ENCODE results near the gene TFEB.

Gene TFEB

GRCh38 chr6:41658636-41659035 is 76.8 kb downstream of the TFEB start:
- Histone ChIP-seq H3K4me3 (ENCODE audit: insufficient read depth, low read depth, low read length) (no peak overlapping the region), H3K27ac (ENCODE audit: insufficient read depth, low read depth, low read length, poor library complexity, severe bottlenecking) (no peak overlapping the region), H3K36me3 (ENCODE audit: control insufficient read depth, insufficient read depth, low read length) (no peaks in the 10 kb centered on the region), H3K27me3 (ENCODE audit: control insufficient read depth, insufficient read depth, low read length, poor library complexity, severe bottlenecking) (no peaks in the 10 kb centered on the region), H3K4me1 (ENCODE audit: control insufficient read depth, insufficient read depth, low read length) (peaks cover 23% of the 10 kb centered on the region), H3K9me3 (ENCODE audit: control insufficient read depth, low read length) (no peaks in the 10 kb centered on the region)
- WGBS, 2 experiments = 89% methylated on average over 13 of the region's 13 CpGs

GRCh38 chr6:41657131-41658094 is 78.0 kb downstream of the TFEB start:
- H3K27me3 ChIP-seq (ENCODE audit: control insufficient read depth, insufficient read depth, low read length, poor library complexity, severe bottlenecking) = no peaks in the 10 kb centered on the region
- H3K27ac ChIP-seq (ENCODE audit: insufficient read depth, low read depth, low read length, poor library complexity, severe bottlenecking) = no peak overlapping the region
- no peaks in the 10 kb centered on the region for H3K9me3 ChIP-seq (ENCODE audit: control insufficient read depth, low read length)
- H3K4me3 ChIP-seq (ENCODE audit: insufficient read depth, low read depth, low read length) = no peak overlapping the region
- peaks cover 23% of the 10 kb centered on the region for H3K4me1 ChIP-seq (ENCODE audit: control insufficient read depth, insufficient read depth, low read length)
- peaks cover 4% of the 10 kb centered on the region for H3K36me3 ChIP-seq (ENCODE audit: control insufficient read depth, insufficient read depth, low read length)
- 90 to 91% methylated on average over 23 of the region's 23 CpGs for WGBS, 2 experiments

GRCh38 chr6:41656002-41656691 is 79.3 kb downstream of the TFEB start:
- no peak overlapping the region for H3K4me3 ChIP-seq (ENCODE audit: insufficient read depth, low read depth, low read length)
- WGBS, 2 experiments = 78% methylated on average over 14 of the region's 14 CpGs
- H3K4me1 ChIP-seq (ENCODE audit: control insufficient read depth, insufficient read depth, low read length) = peaks cover 23% of the 10 kb centered on the region
- peaks cover 12% of the 10 kb centered on the region for H3K36me3 ChIP-seq (ENCODE audit: control insufficient read depth, insufficient read depth, low read length)
- peak overlapping the region; percentile 36 for H3K27ac ChIP-seq (ENCODE audit: insufficient read depth, low read depth, low read length, poor library complexity, severe bottlenecking)
- H3K9me3 ChIP-seq (ENCODE audit: control insufficient read depth, low read length) = no peaks in the 10 kb centered on the region
- H3K27me3 ChIP-seq (ENCODE audit: control insufficient read depth, insufficient read depth, low read length, poor library complexity, severe bottlenecking) = no peaks in the 10 kb centered on the region

- Histone ChIP-seq H3K9me3 (ENCODE audit: control insufficient read depth, low read length) (no peaks in the 10 kb centered on the region), H3K36me3 (ENCODE audit: control insufficient read depth, insufficient read depth, low read length) (peaks cover 16% of the 10 kb centered on the region), H3K27ac (ENCODE audit: insufficient read depth, low read depth, low read length, poor library complexity, severe bottlenecking) (peak overlapping the region; percentile 36), H3K4me1 (ENCODE audit: control insufficient read depth, insufficient read depth, low read length) (peaks cover 23% of the 10 kb centered on the region), H3K4me3 (ENCODE audit: insufficient read depth, low read depth, low read length) (no peak overlapping the region), H3K27me3 (ENCODE audit: control insufficient read depth, insufficient read depth, low read length, poor library complexity, severe bottlenecking) (no peaks in the 10 kb centered on the region)
- WGBS, 2 experiments = 76 to 81% methylated on average over 12 of the region's 12 CpGs
Observed at GRCh38 chr6:41655646-41656001, 79.8 kb downstream of the TFEB start.

- Histone ChIP-seq H3K4me1 (ENCODE audit: control insufficient read depth, insufficient read depth, low read length) (peaks cover 23% of the 10 kb centered on the region), H3K27ac (ENCODE audit: insufficient read depth, low read depth, low read length, poor library complexity, severe bottlenecking) (no peak overlapping the region), H3K9me3 (ENCODE audit: control insufficient read depth, low read length) (no peaks in the 10 kb centered on the region), H3K27me3 (ENCODE audit: control insufficient read depth, insufficient read depth, low read length, poor library complexity, severe bottlenecking) (no peaks in the 10 kb centered on the region), H3K36me3 (ENCODE audit: control insufficient read depth, insufficient read depth, low read length) (peaks cover 17% of the 10 kb centered on the region), H3K4me3 (ENCODE audit: insufficient read depth, low read depth, low read length) (no peak overlapping the region)
- 93 to 95% methylated on average over 8 of the region's 8 CpGs for WGBS, 2 experiments
Observed at GRCh38 chr6:41655176-41655575, 80.2 kb downstream of the TFEB start.

- Histone ChIP-seq H3K27ac (ENCODE audit: insufficient read depth, low read depth, low read length, poor library complexity, severe bottlenecking) (peak overlapping the region; percentile 36), H3K9me3 (ENCODE audit: control insufficient read depth, low read length) (no peaks in the 10 kb centered on the region), H3K27me3 (ENCODE audit: control insufficient read depth, insufficient read depth, low read length, poor library complexity, severe bottlenecking) (no peaks in the 10 kb centered on the region), H3K4me3 (ENCODE audit: insufficient read depth, low read depth, low read length) (no peak overlapping the region), H3K36me3 (ENCODE audit: control insufficient read depth, insufficient read depth, low read length) (peaks cover 20% of the 10 kb centered on the region), H3K4me1 (ENCODE audit: control insufficient read depth, insufficient read depth, low read length) (peaks cover 23% of the 10 kb centered on the region)
- WGBS, 2 experiments = 88 to 90% methylated on average over 8 of the region's 8 CpGs
Observed at GRCh38 chr6:41654698-41655151, 80.7 kb downstream of the TFEB start.

- WGBS, 2 experiments = 90 to 92% methylated on average over 5 of the region's 5 CpGs
Observed at GRCh38 chr6:41654151-41654697, 81.2 kb downstream of the TFEB start.

GRCh38 chr6:41653691-41654090 is 81.7 kb downstream of the TFEB start:
- H3K36me3 ChIP-seq (ENCODE audit: control insufficient read depth, insufficient read depth, low read length) = peaks cover 27% of the 10 kb centered on the region
- H3K27me3 ChIP-seq (ENCODE audit: control insufficient read depth, insufficient read depth, low read length, poor library complexity, severe bottlenecking) = no peaks in the 10 kb centered on the region
- WGBS, 2 experiments = 87 to 97% methylated on average over 5 of the region's 5 CpGs
- no peaks in the 10 kb centered on the region for H3K9me3 ChIP-seq (ENCODE audit: control insufficient read depth, low read length)
- H3K4me3 ChIP-seq (ENCODE audit: insufficient read depth, low read depth, low read length) = no peak overlapping the region
- no peak overlapping the region for H3K27ac ChIP-seq (ENCODE audit: insufficient read depth, low read depth, low read length, poor library complexity, severe bottlenecking)
- peaks cover 23% of the 10 kb centered on the region for H3K4me1 ChIP-seq (ENCODE audit: control insufficient read depth, insufficient read depth, low read length)

More at GRCh38 chr6:41654151-41654697, 81.2 kb downstream of the TFEB start:
- H3K27ac ChIP-seq (ENCODE audit: insufficient read depth, low read depth, low read length, poor library complexity, severe bottlenecking) = no peak overlapping the region
- H3K27me3 ChIP-seq (ENCODE audit: control insufficient read depth, insufficient read depth, low read length, poor library complexity, severe bottlenecking) = no peaks in the 10 kb centered on the region
- H3K4me1 ChIP-seq (ENCODE audit: control insufficient read depth, insufficient read depth, low read length) = peaks cover 23% of the 10 kb centered on the region
- H3K36me3 ChIP-seq (ENCODE audit: control insufficient read depth, insufficient read depth, low read length) = peaks cover 24% of the 10 kb centered on the region
- H3K4me3 ChIP-seq (ENCODE audit: insufficient read depth, low read depth, low read length) = no peak overlapping the region
- no peaks in the 10 kb centered on the region for H3K9me3 ChIP-seq (ENCODE audit: control insufficient read depth, low read length)

GRCh38 chr6:41652866-41653652 is 82.3 kb downstream of the TFEB start:
- H3K36me3 ChIP-seq (ENCODE audit: control insufficient read depth, insufficient read depth, low read length) = peaks cover 30% of the 10 kb centered on the region
- no peaks in the 10 kb centered on the region for H3K27me3 ChIP-seq (ENCODE audit: control insufficient read depth, insufficient read depth, low read length, poor library complexity, severe bottlenecking)

More at GRCh38 chr6:41652866-41653652, 82.3 kb downstream of the TFEB start:
- no peaks in the 10 kb centered on the region for H3K9me3 ChIP-seq (ENCODE audit: control insufficient read depth, low read length)
- H3K27ac ChIP-seq (ENCODE audit: insufficient read depth, low read depth, low read length, poor library complexity, severe bottlenecking) = no peak overlapping the region
- 92 to 93% methylated on average over 32 of the region's 32 CpGs for WGBS, 2 experiments
- peaks cover 23% of the 10 kb centered on the region for H3K4me1 ChIP-seq (ENCODE audit: control insufficient read depth, insufficient read depth, low read length)
- H3K4me3 ChIP-seq (ENCODE audit: insufficient read depth, low read depth, low read length) = no peak overlapping the region
